ENCODE data around the gene DSTYK.

DSTYK gene

GRCh38 chr1:205142102-205142469, 69.4 kb downstream of the DSTYK start:
- H3K4me3 ChIP-seq: peak overlapping the region; percentile 4 to 23
- intact Hi-C loops (cut with DNase I; ENCODE audit: low total_unique reads): no loop called here

DNA sequence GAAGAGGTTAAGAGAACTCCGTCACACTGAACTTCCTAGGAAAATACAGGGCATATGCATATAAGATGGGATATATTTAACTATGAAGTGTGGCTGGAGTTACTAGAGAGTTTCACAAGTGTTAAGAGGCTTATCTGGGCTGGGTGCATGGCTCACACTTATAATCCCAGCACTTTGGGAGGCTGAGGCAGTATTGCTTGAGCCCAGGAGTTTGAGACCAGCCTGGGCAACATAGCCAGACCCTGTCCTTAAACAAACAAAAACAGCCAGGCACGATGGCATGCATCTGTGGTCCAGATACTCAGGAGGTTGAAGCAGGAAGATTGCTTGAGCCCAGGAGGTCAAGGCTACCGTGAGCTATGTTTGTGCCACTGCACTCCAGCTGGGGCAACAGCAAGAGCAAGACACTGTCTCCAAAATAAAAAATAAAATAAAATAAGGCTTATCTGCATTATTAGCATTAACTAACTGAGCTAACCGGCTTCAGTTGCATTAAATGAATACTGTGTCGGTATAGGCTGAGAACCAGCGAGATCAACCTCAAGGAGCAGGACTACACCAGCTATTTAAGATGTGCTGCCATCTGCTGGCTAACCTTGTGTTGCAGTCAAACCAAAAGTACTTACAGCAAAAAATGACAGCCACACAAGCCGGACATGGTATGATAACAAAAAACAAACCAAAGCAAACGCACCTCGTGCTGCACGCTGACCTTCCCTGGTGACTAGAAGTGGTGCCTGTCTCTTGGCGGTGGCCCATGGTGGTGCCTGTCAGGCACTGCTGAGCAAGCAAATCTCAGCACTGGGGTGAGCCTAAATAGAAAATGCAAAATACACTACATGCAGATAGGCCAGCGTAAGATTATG, 70.0 kb downstream of the DSTYK start:
- DNase-seq: peak; percentile 79 to 85
- peaks cover 0 to 32% (median 16%) of the 10 kb centered on the region in 4 donors for H3K4me1 ChIP-seq
- TF ChIP-seq, protein P1, sequence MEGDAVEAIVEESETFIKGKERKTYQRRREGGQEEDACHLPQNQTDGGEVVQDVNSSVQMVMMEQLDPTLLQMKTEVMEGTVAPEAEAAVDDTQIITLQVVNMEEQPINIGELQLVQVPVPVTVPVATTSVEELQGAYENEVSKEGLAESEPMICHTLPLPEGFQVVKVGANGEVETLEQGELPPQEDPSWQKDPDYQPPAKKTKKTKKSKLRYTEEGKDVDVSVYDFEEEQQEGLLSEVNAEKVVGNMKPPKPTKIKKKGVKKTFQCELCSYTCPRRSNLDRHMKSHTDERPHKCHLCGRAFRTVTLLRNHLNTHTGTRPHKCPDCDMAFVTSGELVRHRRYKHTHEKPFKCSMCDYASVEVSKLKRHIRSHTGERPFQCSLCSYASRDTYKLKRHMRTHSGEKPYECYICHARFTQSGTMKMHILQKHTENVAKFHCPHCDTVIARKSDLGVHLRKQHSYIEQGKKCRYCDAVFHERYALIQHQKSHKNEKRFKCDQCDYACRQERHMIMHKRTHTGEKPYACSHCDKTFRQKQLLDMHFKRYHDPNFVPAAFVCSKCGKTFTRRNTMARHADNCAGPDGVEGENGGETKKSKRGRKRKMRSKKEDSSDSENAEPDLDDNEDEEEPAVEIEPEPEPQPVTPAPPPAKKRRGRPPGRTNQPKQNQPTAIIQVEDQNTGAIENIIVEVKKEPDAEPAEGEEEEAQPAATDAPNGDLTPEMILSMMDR (IDR thresholded peaks at IDR 0.05): peak; percentile 63 to 74
- H3K27me3 ChIP-seq: no peaks in the 10 kb centered on the region
- no peak overlapping the region for H3K27ac ChIP-seq
- no peaks in the 10 kb centered on the region for H3K9me3 ChIP-seq
- intact Hi-C loops (cut with DNase I; ENCODE audit: low total_unique reads): no loop called here
- H3K4me3 ChIP-seq: peak overlapping the region; percentile 4 to 23
- peaks cover 1 to 8% (median 2%) of the 10 kb centered on the region in 3 donors for H3K36me3 ChIP-seq

More at GRCh38 chr1:205142102-205142469, 69.4 kb downstream of the DSTYK start:
- Histone ChIP-seq H3K36me3 (peaks cover 7 to 14% (median 8%) of the 10 kb centered on the region in 3 donors), H3K9me3 (no peaks in the 10 kb centered on the region), H3K27me3 (no peaks in the 10 kb centered on the region), H3K4me1 (peaks cover 0 to 32% (median 16%) of the 10 kb centered on the region in 4 donors), H3K27ac (no peak overlapping the region)
- TF ChIP-seq, protein P1 (IDR thresholded peaks at IDR 0.05): no peak
- DNase-seq: no peak

- H3K9me3 ChIP-seq: no peaks in the 10 kb centered on the region
- H3K27me3 ChIP-seq: no peaks in the 10 kb centered on the region
- intact Hi-C loops (cut with DNase I; ENCODE audit: low total_unique reads): no loop called here
- TF ChIP-seq, protein P1 (IDR thresholded peaks at IDR 0.05): no peak
- DNase-seq: no peak
- H3K4me1 ChIP-seq: peaks cover 0 to 28% (median 15%) of the 10 kb centered on the region in 4 donors
- H3K4me3 ChIP-seq: no peak overlapping the region
- no peaks in the 10 kb centered on the region for H3K36me3 ChIP-seq
- no peak overlapping the region for H3K27ac ChIP-seq
Measured at GRCh38 chr1:205140113-205140512, 71.4 kb downstream of the DSTYK start.

DNA sequence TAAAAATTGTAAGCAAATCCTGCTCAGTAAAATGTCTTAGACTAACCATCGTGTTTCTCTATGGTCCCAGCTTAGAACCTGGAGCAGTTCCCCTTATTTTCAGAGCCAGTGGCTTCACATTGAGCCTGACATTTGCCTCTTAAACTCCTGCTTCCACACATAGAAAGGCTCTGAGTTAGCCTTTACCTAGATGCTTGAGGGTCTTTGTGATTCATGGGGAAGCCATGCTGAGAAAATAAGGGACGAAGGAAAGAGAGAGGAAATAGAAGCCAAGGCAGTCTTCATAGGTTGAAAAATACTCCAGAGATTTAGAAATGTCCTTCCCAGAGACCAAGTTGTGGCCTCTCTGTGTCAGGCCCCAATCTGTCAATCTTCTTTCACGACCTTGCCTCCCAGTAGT, 73.6 kb downstream of the DSTYK start:
- no peaks in the 10 kb centered on the region for H3K27me3 ChIP-seq
- no peak for DNase-seq
- H3K9me3 ChIP-seq: no peaks in the 10 kb centered on the region
- no peak overlapping the region for H3K27ac ChIP-seq
- intact Hi-C loops (cut with DNase I; ENCODE audit: low total_unique reads): no loop called here
- no peak overlapping the region for H3K4me3 ChIP-seq
- TF ChIP-seq, protein P1 (IDR thresholded peaks at IDR 0.05): no peak
- H3K36me3 ChIP-seq: no peaks in the 10 kb centered on the region
- H3K4me1 ChIP-seq: peaks cover 0 to 11% (median 8%) of the 10 kb centered on the region in 4 donors

DNA sequence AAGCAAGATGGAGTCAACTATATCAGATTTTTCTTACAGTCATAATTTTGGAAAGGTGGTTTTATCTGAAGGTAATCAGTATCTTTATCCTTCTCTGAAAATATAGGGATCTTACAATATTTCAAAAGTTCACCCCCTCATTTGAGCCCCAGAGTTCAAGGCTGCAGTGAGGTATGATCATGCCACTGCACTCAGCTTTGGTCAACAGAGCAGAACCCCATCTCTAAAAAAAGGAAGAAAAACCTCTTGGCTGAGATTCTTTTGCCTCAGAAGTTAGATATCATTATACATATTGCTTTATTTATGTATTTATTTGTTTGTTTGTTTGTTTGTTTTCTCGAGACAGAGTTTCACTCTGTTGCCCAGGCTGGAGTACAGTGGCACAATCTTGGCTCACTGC, 78.2 kb downstream of the DSTYK start:
- no peak for DNase-seq
- Histone ChIP-seq H3K27ac (no peak overlapping the region), H3K36me3 (no peaks in the 10 kb centered on the region), H3K4me1 (no peaks in the 10 kb centered on the region), H3K4me3 (no peak overlapping the region), H3K27me3 (no peaks in the 10 kb centered on the region), H3K9me3 (no peaks in the 10 kb centered on the region)
- intact Hi-C loops (cut with DNase I; ENCODE audit: low total_unique reads): no loop called here
- TF ChIP-seq, protein P1 (IDR thresholded peaks at IDR 0.05): no peak

Data from tibial artery (tissue), 4 donors.